ENCODE results near the gene ANKRD44. TPM values are rescaled to one million over a fixed set of nuclear protein-coding genes. Genes with fewer than 3 reads are reported as not detected.

ANKRD44 gene
- total RNA-seq, 1 experiment from 2014 or later = 7.1 TPM

GRCh38 chr2:197198890-197199289 is 111.7 kb downstream of the ANKRD44 start:
- no peaks in the 10 kb centered on the region for H3K36me3 Mint-ChIP-seq (ENCODE audit: insufficient read depth, unreplicated experiment)
- no peak for TF ChIP-seq CTCF (IDR thresholded peaks at IDR 0.05; ENCODE audit: unreplicated experiment)
- BruUV-seq (replicated peaks) = no TSS peak
- H3K27ac Mint-ChIP-seq (ENCODE audit: unreplicated experiment) = no peak overlapping the region
- CTCF ChIA-PET = interaction anchor here (0.6 kb wide), 1 partner anchor 35 kb away, joined by 4 read pairs; no protein-coding TSS in a partner anchor
- DNase-seq = no peak
- intact Hi-C loops (cut with micrococcal nuclease; ENCODE audit: unreplicated experiment) = no loop called here
- H3K4me1 Mint-ChIP-seq (ENCODE audit: low read depth, unreplicated experiment) = peaks cover 9% of the 10 kb centered on the region
- no peaks in the 10 kb centered on the region for H3K9me3 Mint-ChIP-seq (ENCODE audit: low read depth, unreplicated experiment)
- H3K27me3 Mint-ChIP-seq (ENCODE audit: unreplicated experiment) = no peaks in the 10 kb centered on the region
- no peak overlapping the region for H3K4me3 Mint-ChIP-seq (ENCODE audit: low read depth, unreplicated experiment)

DNA sequence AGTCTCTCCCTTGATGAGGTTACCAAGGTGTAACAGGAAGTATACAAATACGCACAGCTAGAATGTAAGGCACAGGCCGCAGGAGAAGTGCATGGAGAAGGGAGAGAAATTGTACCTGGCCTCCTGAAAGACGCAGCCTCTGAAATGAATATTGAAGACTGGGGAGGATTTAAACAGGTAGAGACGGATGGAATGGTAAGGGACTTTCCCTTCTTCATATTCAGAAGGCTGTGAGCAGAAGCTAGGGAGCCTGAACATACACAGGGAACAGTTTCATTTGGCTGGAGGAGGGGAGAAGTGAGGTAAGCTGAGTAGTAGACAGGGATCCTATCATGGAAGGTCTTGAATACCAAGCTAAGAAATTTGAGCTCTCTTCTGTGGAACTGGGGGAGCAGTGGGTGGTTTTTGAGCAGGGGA is 112.7 kb downstream of the ANKRD44 start:
- H3K4me3 Mint-ChIP-seq (ENCODE audit: low read depth, unreplicated experiment) = no peak overlapping the region
- intact Hi-C loops (cut with micrococcal nuclease; ENCODE audit: unreplicated experiment) = no loop called here
- H3K36me3 Mint-ChIP-seq (ENCODE audit: insufficient read depth, unreplicated experiment) = no peaks in the 10 kb centered on the region
- CTCF ChIA-PET = interaction anchor here (0.6 to 1.1 kb wide), 4 partner anchors 21 to 183 kb away, joined by 3 to 6 read pairs (median 4); no protein-coding TSS in a partner anchor
- peaks cover 9% of the 10 kb centered on the region for H3K4me1 Mint-ChIP-seq (ENCODE audit: low read depth, unreplicated experiment)
- DNase-seq = no peak
- H3K9me3 Mint-ChIP-seq (ENCODE audit: low read depth, unreplicated experiment) = no peaks in the 10 kb centered on the region
- no peaks in the 10 kb centered on the region for H3K27me3 Mint-ChIP-seq (ENCODE audit: unreplicated experiment)
- no peak overlapping the region for H3K27ac Mint-ChIP-seq (ENCODE audit: unreplicated experiment)
- no peak for TF ChIP-seq CTCF (IDR thresholded peaks at IDR 0.05; ENCODE audit: unreplicated experiment)
- BruUV-seq (replicated peaks) = no TSS peak

DNA sequence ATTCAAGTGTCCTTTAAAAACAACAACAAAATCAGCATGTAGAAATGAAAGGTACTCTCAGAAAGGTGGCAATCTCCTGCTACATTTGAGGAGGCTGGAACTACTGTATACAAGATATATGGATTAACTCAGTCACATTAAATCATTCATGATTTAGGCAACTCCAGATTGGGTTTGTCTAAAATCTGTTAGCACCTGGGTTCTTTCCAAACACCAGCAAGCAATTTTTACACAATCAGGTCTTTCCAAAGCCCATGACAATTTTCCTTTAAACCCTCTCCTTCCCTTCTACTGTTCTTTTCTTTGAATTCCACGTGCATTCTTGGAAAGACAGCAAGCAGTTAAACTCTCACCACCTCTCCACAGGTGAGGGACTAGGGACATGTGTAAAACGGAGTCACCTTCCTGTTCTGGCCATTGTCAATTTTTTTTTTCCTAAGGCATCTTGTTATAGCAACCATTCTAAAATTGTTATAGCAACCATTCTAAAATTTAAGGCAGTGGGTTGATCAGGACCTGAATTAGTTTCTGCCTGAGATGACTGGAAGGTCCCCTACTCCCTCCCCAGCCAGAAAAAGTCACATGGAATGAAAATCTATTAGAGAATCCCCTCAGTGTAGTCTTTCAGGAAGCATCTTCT is 113.9 kb downstream of the ANKRD44 start:
- Mint-ChIP-seq H3K36me3 (ENCODE audit: insufficient read depth, unreplicated experiment) (no peaks in the 10 kb centered on the region), H3K4me3 (ENCODE audit: low read depth, unreplicated experiment) (no peak overlapping the region), H3K9me3 (ENCODE audit: low read depth, unreplicated experiment) (no peaks in the 10 kb centered on the region), H3K4me1 (ENCODE audit: low read depth, unreplicated experiment) (peaks cover 9% of the 10 kb centered on the region), H3K27ac (ENCODE audit: unreplicated experiment) (no peak overlapping the region), H3K27me3 (ENCODE audit: unreplicated experiment) (no peaks in the 10 kb centered on the region)
- intact Hi-C loops (cut with micrococcal nuclease; ENCODE audit: unreplicated experiment) = no loop called here
- CTCF ChIA-PET = no interaction called here
- TF ChIP-seq CTCF (IDR thresholded peaks at IDR 0.05; ENCODE audit: unreplicated experiment) = no peak
- BruUV-seq (replicated peaks) = no TSS peak
- no peak for DNase-seq

DNA sequence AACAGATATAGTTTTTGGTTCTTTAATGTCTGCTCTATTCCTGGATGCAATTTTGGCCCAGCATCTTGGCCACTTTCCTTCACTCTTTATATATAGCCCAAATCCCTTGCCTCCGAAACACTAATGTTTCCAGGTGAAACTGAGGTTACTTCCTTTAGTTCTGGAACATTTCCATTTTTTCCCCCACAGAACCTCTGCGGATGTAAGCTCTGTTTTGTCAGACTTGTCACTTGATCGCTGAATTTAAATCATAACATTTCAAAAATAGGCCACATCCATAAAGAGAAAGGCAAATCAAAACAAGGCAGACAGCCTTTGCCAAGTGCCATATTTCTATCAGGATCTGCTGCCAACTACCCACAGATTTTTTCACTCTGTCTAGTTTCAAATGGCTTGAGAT is 115.1 kb downstream of the ANKRD44 start:
- Mint-ChIP-seq H3K27me3 (ENCODE audit: unreplicated experiment) (no peaks in the 10 kb centered on the region), H3K9me3 (ENCODE audit: low read depth, unreplicated experiment) (no peaks in the 10 kb centered on the region), H3K36me3 (ENCODE audit: insufficient read depth, unreplicated experiment) (no peaks in the 10 kb centered on the region), H3K4me3 (ENCODE audit: low read depth, unreplicated experiment) (no peak overlapping the region), H3K27ac (ENCODE audit: unreplicated experiment) (no peak overlapping the region), H3K4me1 (ENCODE audit: low read depth, unreplicated experiment) (peaks cover 9% of the 10 kb centered on the region)
- CTCF ChIA-PET = no interaction called here
- intact Hi-C loops (cut with micrococcal nuclease; ENCODE audit: unreplicated experiment) = no loop called here
- no peak for DNase-seq
- TF ChIP-seq CTCF (IDR thresholded peaks at IDR 0.05; ENCODE audit: unreplicated experiment) = no peak
- no TSS peak for BruUV-seq (replicated peaks)

Data from Calu3 (cell line).